ENCODE data around the gene INSR.
A peak's percentile ranks its signal among the peaks of the same experiment; 100 is the strongest.

The INSR gene

GRCh38 chr19:7140137-7140536, 154.1 kb downstream of the INSR start:
- no peak for DNase-seq (ENCODE audit: low spot score)

- no peak for DNase-seq (ENCODE audit: low spot score)
Measured at GRCh38 chr19:7139095-7139494, 155.1 kb downstream of the INSR start.

- DNase-seq (ENCODE audit: low spot score): no peak
Measured at GRCh38 chr19:7138402-7138801, 155.8 kb downstream of the INSR start.

- no peak for DNase-seq (ENCODE audit: low spot score)
Measured at GRCh38 chr19:7137120-7137519, 157.1 kb downstream of the INSR start.

- DNase-seq (ENCODE audit: low spot score): no peak
Measured at GRCh38 chr19:7132054-7132453, 162.2 kb downstream of the INSR start.

- DNase-seq (ENCODE audit: low spot score): no peak
Measured at GRCh38 chr19:7130043-7130442, 164.2 kb downstream of the INSR start.

GRCh38 chr19:7126132-7126531, 168.1 kb downstream of the INSR start:
- DNase-seq (ENCODE audit: low spot score): no peak

- no peak for DNase-seq (ENCODE audit: low spot score)
Measured at GRCh38 chr19:7125221-7125620, 169.0 kb downstream of the INSR start.

GRCh38 chr19:7124782-7125181, 169.4 kb downstream of the INSR start:
- no peak for DNase-seq (ENCODE audit: low spot score)

- no peak for DNase-seq (ENCODE audit: low spot score)
Measured at GRCh38 chr19:7122701-7123100, 171.5 kb downstream of the INSR start.

- no peak for DNase-seq (ENCODE audit: low spot score)
Measured at GRCh38 chr19:7120499-7120898, 173.7 kb downstream of the INSR start.

- DNase-seq (ENCODE audit: low spot score): no peak
Measured at GRCh38 chr19:7119582-7119981, 174.6 kb downstream of the INSR start.

- DNase-seq (ENCODE audit: low spot score): no peak
Measured at GRCh38 chr19:7117248-7117647, 177.0 kb downstream of the INSR start.

- no peak for DNase-seq (ENCODE audit: low spot score)
Measured at GRCh38 chr19:7115721-7116120, 178.5 kb downstream of the INSR start.

GRCh38 chr19:7113233-7113632, 181.0 kb downstream of the INSR start:
- no peak for DNase-seq (ENCODE audit: low spot score)

- DNase-seq (ENCODE audit: low spot score): no peak
Measured at GRCh38 chr19:7112675-7113074, 181.5 kb downstream of the INSR start.

- DNase-seq (ENCODE audit: low spot score): no peak
Measured at GRCh38 chr19:7109678-7110289, 184.4 kb downstream of the INSR start.

GRCh38 chr19:7106711-7107657, 187.2 kb downstream of the INSR start:
- DNase-seq (ENCODE audit: low spot score): no peak

- DNase-seq (ENCODE audit: low spot score): peak; percentile 16
Measured at GRCh38 chr19:7104747-7105447, 189.3 kb downstream of the INSR start.

- DNase-seq (ENCODE audit: low spot score): no peak
Measured at GRCh38 chr19:7101498-7102253, 192.5 kb downstream of the INSR start.

- DNase-seq (ENCODE audit: low spot score): no peak
Measured at GRCh38 chr19:7099597-7099921, 194.7 kb downstream of the INSR start.

All from kidney tubule cell (primary cell).